HepG2 (cell line): Measurements from ENCODE around the gene FN1. TPM values are rescaled to one million over a fixed set of nuclear protein-coding genes. Genes with fewer than 3 reads are reported as not detected.
A peak's percentile ranks its signal among the peaks of the same experiment; 100 is the strongest.

Experiments used
- HNRNPH1 ChIP-seq: fragments of 200-400 bp; formaldehyde crosslinking; optimal IDR thresholded peaks from 2 replicates; pipeline ENCODE3; 2017; ENCODE audit warnings: mild to moderate bottlenecking, low read depth, low read length
- IRF2 ChIP-seq: IDR thresholded peaks from 2 replicates; pipeline ENCODE4 v1.6.1; 2018; ENCODE audit warnings: missing genetic modification reagents, missing compliant biosample characterization
- JUNB ChIP-seq: sonication (generic); formaldehyde crosslinking; IDR thresholded peaks from 2 replicates; pipeline ENCODE4 v1.8.0; 2022; ENCODE audit warnings: missing genetic modification reagents, mild to moderate bottlenecking, borderline replicate concordance
- KLF16 ChIP-seq, 2 experiments: sonication (generic) in 1 of 2; formaldehyde crosslinking in 1 of 2; IDR thresholded peaks; 2 replicates each; pipeline versions ENCODE4 v1.6.1 to v1.8.0; 2016 to 2023; ENCODE audit warnings: missing genetic modification reagents in 2 of 2, missing compliant biosample characterization in 1 of 2
- MEIS2 ChIP-seq: sonication (generic); formaldehyde crosslinking; IDR thresholded peaks from 2 replicates; pipeline ENCODE4 v1.9.0; 2021; ENCODE audit warnings: mild to moderate bottlenecking, missing genetic modification reagents
- MTF2 ChIP-seq: sonication (generic); formaldehyde crosslinking; IDR thresholded peaks from 2 replicates; pipeline ENCODE4 v1.5.0; 2020; ENCODE audit warnings: missing genetic modification reagents, borderline replicate concordance
- NFKBIZ ChIP-seq: IDR thresholded peaks from 2 replicates; pipeline ENCODE4 v1.6.1; 2018; ENCODE audit warnings: missing genetic modification reagents, missing compliant biosample characterization
- SRSF4 ChIP-seq: fragments of 200-400 bp; formaldehyde crosslinking; IDR thresholded peaks from one replicate; pipeline ENCODE4 v1.6.1; 2018; ENCODE audit warnings: mild to moderate bottlenecking, low read depth, low read length, moderate library complexity; ENCODE audit not compliant: poor library complexity, severe bottlenecking
- YEATS4 ChIP-seq: sonication (generic); formaldehyde crosslinking; IDR thresholded peaks from 2 replicates; pipeline ENCODE4 v1.4.0; 2020; ENCODE audit warnings: missing genetic modification reagents, borderline replicate concordance
- YY1 ChIP-seq: IDR thresholded peaks from 2 replicates; pipeline ENCODE4 v1.6.1; 2011; ENCODE audit warnings: low read length, low read depth, moderate library complexity, mild to moderate bottlenecking; ENCODE audit not compliant: insufficient read depth, insufficient replicate concordance
- ZFP41 ChIP-seq: sonication (generic); formaldehyde crosslinking; IDR thresholded peaks from 2 replicates; pipeline ENCODE4 v1.4.0; 2020; ENCODE audit warnings: mild to moderate bottlenecking, missing genetic modification reagents, borderline replicate concordance
- ZNF343 ChIP-seq: sonication (generic); formaldehyde crosslinking; IDR thresholded peaks from 2 replicates; pipeline ENCODE4 v1.4.0; 2020; ENCODE audit warnings: mild to moderate bottlenecking, missing genetic modification reagents
- ZNF383 ChIP-seq: sonication (generic); formaldehyde crosslinking; IDR thresholded peaks from 2 replicates; pipeline ENCODE4 v1.4.0; 2020; ENCODE audit warnings: missing genetic modification reagents, mild to moderate bottlenecking, borderline replicate concordance
- ZNF530 ChIP-seq: sonication (generic); formaldehyde crosslinking; IDR thresholded peaks from 2 replicates; pipeline ENCODE4 v1.5.0; 2020; ENCODE audit warnings: low read depth, mild to moderate bottlenecking, missing genetic modification reagents
- ZNF619 ChIP-seq: sonication (generic); formaldehyde crosslinking; IDR thresholded peaks from 2 replicates; pipeline ENCODE4 v1.4.0; 2020; ENCODE audit warnings: mild to moderate bottlenecking, missing genetic modification reagents
- ZNF772 ChIP-seq: sonication (generic); formaldehyde crosslinking; IDR thresholded peaks from 2 replicates; pipeline ENCODE4 v1.5.0; 2020; ENCODE audit warnings: mild to moderate bottlenecking, missing genetic modification reagents
- ZNF816 ChIP-seq: sonication (generic); formaldehyde crosslinking; IDR thresholded peaks from 2 replicates; pipeline ENCODE4 v1.8.0; 2022; ENCODE audit warnings: missing genetic modification reagents, mild to moderate bottlenecking, borderline replicate concordance
- ZSCAN20 ChIP-seq: sonication (generic); formaldehyde crosslinking; IDR thresholded peaks from 2 replicates; pipeline ENCODE4 v1.4.0; 2020; ENCODE audit warnings: missing genetic modification reagents, mild to moderate bottlenecking, borderline replicate concordance
- polyA plus RNA-seq, 8 experiments: library from polyadenylated mRNA; depleted of rRNA in 3 of 8; stranded (reverse) in 7 of 8; unstranded in 1 of 8; fragments of >200 nt; fragmentation: Illumina TruSeq in 4 of 8; extraction: Trizol in 4 of 8; gene quantifications; 2 replicates each; pipeline versions ENCODE4 v1.2.1 to v1.2.3, GENCODE V29; 2011 to 2016; ENCODE audit warnings: low read depth in 4 of 8, missing spikeins in 1 of 8, mixed read lengths in 1 of 8; ENCODE audit not compliant: insufficient read depth in 1 of 8
- total RNA-seq, 5 experiments: library from RNA; depleted of rRNA; stranded (reverse); fragments of >200 nt; fragmentation: Illumina TruSeq; extraction: Trizol; gene quantifications; 2 replicates each; pipeline ENCODE4 v1.2.3, GENCODE V29; 2016; ENCODE audit warnings: low read depth in 1 of 5
- TF ChIP-seq, protein P1 (sequence below), 2 experiments: sonication (generic) in 1 of 2; formaldehyde crosslinking in 1 of 2; IDR thresholded peaks; 2 replicates each; pipeline versions ENCODE4 v1.6.1 to v1.9.0; 2014 to 2022; ENCODE audit warnings: antibody characterized with exemption in 1 of 2, borderline replicate concordance in 1 of 2, inconsistent platforms in 1 of 2, low read depth in 1 of 2, missing genetic modification reagents in 1 of 2

FN1 gene
- total and polyA plus RNA-seq, 2 of the 13 experiments (the other 11 are each of a cell fraction or from before 2014, with no cell fraction given): 1,847 to 6,471 TPM

DNA sequence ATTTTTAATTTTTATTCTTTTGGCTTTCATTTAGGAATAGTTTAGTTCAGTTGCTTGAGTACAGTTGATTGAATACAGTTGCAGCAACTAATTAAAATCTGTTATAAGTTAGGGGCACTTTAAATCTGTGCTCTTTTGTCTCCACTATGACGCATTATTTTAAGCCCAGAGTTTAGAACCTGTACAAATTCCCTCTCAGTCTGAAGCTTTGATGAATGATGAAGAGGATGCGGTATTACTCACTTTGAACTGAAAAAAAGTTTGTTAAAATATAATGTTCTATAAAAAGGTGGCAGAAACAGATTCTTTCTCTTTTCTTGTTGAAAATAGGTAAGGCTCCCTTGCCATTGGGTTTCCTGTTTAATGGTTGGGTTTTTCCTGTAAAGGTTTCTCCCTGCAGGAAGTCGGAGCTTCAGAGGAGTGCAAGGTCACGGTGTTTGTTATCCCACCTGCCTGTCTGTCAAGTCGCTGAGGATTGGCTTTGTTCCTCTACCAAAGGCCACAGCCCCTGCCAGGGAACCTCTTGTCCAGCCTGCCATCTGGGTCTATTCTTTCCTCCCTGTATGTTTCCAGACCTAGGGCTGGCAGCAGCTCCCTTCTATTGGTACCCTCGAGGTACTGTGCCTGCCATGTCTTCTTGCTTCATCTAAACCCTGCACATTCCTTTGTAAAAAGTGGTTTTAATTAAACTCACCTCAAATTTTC is 43.8 kb upstream of the FN1 start (continued):
- no peak for TF ChIP-seq YY1
- TF ChIP-seq SRSF4: no peak
- TF ChIP-seq ZNF772: no peak; the same call in 1 of the 2 replicates
- no peak for TF ChIP-seq KLF16 (CRISPR knock-in tag; IDR thresholded peaks at IDR 0.05)
- no peak for TF ChIP-seq ZNF530 (CRISPR knock-in tag)
- TF ChIP-seq MTF2 (CRISPR knock-in tag): no peak
- TF ChIP-seq MEIS2: peak; percentile 95
- no peak for TF ChIP-seq HNRNPH1
- no peak for TF ChIP-seq ZNF816 (CRISPR knock-in tag)
- TF ChIP-seq ZNF619 (CRISPR knock-in tag): no peak
- TF ChIP-seq NFKBIZ (CRISPR knock-in tag): peak; percentile 71; the same call in 1 of the 2 replicates
- TF ChIP-seq IRF2 (CRISPR knock-in tag): peak; percentile 58; the same call in 1 of the 2 replicates
- TF ChIP-seq ZSCAN20 (CRISPR knock-in tag): no peak
- no peak for TF ChIP-seq ZNF383 (CRISPR knock-in tag)
- TF ChIP-seq ZFP41 (CRISPR knock-in tag): no peak
- TF ChIP-seq YEATS4 (CRISPR knock-in tag): peak; percentile 20; the same call in 1 of the 2 replicates
- TF ChIP-seq ZNF343 (CRISPR knock-in tag): peak; percentile 66; the same call in 1 of the 2 replicates
- TF ChIP-seq JUNB: no peak
- TF ChIP-seq, protein P1, sequence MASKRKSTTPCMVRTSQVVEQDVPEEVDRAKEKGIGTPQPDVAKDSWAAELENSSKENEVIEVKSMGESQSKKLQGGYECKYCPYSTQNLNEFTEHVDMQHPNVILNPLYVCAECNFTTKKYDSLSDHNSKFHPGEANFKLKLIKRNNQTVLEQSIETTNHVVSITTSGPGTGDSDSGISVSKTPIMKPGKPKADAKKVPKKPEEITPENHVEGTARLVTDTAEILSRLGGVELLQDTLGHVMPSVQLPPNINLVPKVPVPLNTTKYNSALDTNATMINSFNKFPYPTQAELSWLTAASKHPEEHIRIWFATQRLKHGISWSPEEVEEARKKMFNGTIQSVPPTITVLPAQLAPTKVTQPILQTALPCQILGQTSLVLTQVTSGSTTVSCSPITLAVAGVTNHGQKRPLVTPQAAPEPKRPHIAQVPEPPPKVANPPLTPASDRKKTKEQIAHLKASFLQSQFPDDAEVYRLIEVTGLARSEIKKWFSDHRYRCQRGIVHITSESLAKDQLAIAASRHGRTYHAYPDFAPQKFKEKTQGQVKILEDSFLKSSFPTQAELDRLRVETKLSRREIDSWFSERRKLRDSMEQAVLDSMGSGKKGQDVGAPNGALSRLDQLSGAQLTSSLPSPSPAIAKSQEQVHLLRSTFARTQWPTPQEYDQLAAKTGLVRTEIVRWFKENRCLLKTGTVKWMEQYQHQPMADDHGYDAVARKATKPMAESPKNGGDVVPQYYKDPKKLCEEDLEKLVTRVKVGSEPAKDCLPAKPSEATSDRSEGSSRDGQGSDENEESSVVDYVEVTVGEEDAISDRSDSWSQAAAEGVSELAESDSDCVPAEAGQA (IDR thresholded peaks at IDR 0.05; ENCODE audit: low read depth): no peak; the same call in 1 of the 2 replicates
- TF ChIP-seq, protein P1 (CRISPR knock-in tag; IDR thresholded peaks at IDR 0.05; ENCODE audit: borderline replicate concordance): no peak
